NCI-H1092 (cell line): ENCODE measurements around the gene RCAN2.

ENCODE experiments used
- DNase-seq: peaks from one replicate; lab custom pipeline; 2025; lab: John Stamatoyannopoulos, UW

The RCAN2 gene

GRCh38 chr6:46491201-46491627 is at the start of gene RCAN2:
TSS of gene RCAN2 (minus strand) at chr6:46491449.
- no peak for DNase-seq

DNA sequence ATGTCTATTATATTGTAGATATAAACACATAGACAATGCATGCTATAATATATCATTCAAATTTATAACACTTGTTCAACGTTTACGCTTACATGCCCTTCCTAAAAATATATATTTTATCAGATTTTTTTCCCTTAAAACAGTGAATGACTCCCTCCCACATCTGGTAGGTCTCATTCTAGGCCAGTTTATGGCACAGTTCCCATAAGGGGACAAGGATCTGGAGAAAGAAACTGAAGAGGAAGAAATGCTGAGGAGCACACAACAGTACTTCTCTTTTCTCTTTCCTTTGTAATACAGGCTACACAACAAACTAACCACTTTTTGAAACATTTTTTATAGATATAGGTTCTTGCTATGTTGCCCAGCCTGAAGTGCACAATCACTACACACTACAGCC is 48.6 kb upstream of the RCAN2 start:
- DNase-seq: no peak

- no peak for DNase-seq
These were observed 47.7 kb upstream of the RCAN2 start for GRCh38 chr6:46538800-46539480.

- DNase-seq: no peak
These were observed 39.6 kb upstream of the RCAN2 start for GRCh38 chr6:46530896-46531295.

- DNase-seq: no peak
These were observed 37.9 kb upstream of the RCAN2 start for GRCh38 chr6:46528961-46529750.

DNA sequence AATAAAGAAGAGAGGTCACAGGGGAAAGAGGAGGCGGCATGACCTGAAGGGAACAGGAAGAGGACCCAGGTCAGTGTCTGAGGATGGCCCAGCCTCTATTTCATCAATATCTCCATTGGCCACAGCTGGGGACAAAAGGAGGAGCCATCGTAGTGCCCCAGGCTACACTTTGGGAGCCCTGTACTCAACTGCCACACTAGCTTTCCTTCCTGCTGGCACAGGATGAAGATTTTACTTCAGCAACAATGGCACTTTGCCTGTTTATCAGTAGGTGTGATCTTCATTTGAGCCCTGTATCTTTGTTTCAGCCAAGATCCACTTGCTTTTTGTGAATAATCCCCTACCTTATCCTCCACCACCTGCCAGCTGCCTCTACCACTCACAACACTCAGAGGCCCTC is 35.4 kb upstream of the RCAN2 start:
- DNase-seq: no peak

DNA sequence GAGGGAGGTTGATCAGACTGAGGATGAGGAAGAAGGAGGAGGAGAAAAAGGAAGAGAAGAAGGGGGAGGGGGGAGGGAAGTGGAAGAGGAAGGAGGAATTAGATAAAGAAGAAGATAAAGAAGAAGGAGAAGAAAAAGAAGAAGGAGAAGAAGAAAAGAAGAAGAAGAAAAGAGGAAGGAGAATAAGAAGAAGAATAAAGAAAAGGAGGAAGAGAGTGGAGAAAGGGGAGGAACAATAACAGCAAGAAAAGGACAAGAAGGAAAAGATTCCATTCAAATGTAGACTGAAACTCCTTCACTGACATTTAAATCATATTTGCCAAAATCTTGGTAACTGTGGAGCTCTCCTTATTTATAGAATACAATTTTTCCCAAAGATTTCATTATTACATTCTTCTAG is 34.3 kb upstream of the RCAN2 start:
- DNase-seq: no peak

GRCh38 chr6:46521464-46521971 is 30.3 kb upstream of the RCAN2 start:
- no peak for DNase-seq

- DNase-seq: no peak
These were observed 26.0 kb upstream of the RCAN2 start for GRCh38 chr6:46517202-46517601.

GRCh38 chr6:46513533-46513932 is 22.3 kb upstream of the RCAN2 start:
- no peak for DNase-seq

DNA sequence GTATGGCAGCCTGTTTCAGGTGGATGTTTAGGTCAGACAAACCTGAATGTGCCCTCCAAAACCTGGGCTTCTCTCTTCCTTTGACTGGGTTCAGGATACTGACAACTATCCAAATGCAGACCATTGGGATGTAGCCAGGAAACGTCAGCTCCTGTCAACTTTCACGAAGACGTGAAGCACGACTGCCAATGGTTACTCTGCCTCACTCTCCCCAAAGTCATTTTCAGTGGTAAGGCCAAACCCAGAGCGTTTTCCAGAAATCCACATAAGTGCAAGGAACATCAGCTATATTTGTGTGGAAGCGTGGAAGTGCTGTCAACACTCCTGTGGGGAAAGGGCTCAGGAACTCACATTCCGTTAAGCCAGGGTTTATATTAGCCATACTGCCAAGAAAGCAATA is 20.1 kb upstream of the RCAN2 start:
- no peak for DNase-seq

GRCh38 chr6:46510651-46511050 is 19.4 kb upstream of the RCAN2 start:
- DNase-seq: no peak

GRCh38 chr6:46509981-46510510 is 18.8 kb upstream of the RCAN2 start:
- no peak for DNase-seq

DNA sequence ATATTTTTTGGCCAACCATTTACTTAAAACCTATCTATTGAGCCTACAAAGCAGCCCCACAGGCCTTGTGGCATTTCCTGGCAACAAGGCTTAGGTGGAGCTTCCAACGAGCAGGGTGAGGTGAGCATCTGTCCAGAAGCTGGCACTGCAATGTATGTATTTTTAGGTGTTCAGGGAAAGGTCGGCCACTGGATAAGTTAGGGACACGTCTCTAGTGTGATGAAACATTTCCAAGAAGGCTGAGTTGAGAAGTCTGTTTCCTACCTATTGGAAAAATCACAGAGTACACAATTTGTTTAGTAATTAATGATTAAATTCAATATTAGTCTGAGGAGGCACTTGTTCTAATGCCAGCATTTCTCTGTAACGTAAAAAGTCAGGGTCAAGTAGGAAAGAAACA is 17.8 kb upstream of the RCAN2 start:
- DNase-seq: no peak

GRCh38 chr6:46507426-46507825 is 16.2 kb upstream of the RCAN2 start:
- no peak for DNase-seq

DNA sequence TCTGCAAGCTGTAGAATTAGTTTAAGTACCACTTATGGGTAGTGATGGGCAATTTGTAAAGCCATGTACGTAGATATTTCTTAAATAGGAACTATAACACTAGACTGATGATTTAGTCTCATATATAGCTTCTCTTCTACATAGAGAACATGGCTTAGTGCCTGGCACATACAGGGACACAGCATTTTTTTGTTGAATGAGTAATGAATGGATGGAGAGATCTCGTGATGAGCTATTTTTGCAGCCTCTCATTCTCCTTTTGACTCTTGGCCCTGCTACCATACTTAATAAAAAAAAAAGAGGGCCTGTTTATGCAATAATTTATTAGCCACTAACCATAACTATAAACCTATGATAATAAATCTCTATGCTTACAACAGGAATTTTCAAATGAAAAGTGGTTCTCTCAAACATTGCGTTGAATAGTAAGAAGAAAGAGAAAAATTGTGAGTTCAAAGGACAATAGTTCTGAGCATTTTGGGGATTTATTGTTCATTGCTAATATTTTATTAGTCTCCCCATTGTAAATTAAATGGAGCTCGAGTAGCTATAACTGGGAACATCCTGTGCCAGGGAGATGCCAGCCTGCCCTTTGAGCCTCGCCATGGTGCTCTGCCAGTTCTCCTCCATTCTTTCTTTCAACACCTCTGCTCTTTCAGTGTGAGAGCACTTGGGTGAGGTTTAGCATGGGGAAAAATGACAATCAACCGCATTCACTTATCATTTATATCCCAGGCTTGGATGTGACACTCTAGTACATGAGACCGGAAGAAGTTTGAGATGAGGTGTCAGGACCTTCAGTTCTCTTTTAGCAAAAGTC is 14.7 kb upstream of the RCAN2 start:
- no peak for DNase-seq

- no peak for DNase-seq
These were observed 13.0 kb upstream of the RCAN2 start for GRCh38 chr6:46504242-46504641.

GRCh38 chr6:46502486-46503119 is 11.4 kb upstream of the RCAN2 start:
- DNase-seq: no peak

- DNase-seq: no peak
These were observed 10.2 kb upstream of the RCAN2 start for GRCh38 chr6:46501136-46502089.

GRCh38 chr6:46500382-46500781 is 9.1 kb upstream of the RCAN2 start:
- no peak for DNase-seq
